ENCODE measurements around the gene CSF1. TPM values are rescaled to one million over a fixed set of nuclear protein-coding genes. Genes with fewer than 3 reads are reported as not detected.

Gene CSF1
- total RNA-seq, 1 experiment from 2014 or later, result 3.0 TPM

DNA sequence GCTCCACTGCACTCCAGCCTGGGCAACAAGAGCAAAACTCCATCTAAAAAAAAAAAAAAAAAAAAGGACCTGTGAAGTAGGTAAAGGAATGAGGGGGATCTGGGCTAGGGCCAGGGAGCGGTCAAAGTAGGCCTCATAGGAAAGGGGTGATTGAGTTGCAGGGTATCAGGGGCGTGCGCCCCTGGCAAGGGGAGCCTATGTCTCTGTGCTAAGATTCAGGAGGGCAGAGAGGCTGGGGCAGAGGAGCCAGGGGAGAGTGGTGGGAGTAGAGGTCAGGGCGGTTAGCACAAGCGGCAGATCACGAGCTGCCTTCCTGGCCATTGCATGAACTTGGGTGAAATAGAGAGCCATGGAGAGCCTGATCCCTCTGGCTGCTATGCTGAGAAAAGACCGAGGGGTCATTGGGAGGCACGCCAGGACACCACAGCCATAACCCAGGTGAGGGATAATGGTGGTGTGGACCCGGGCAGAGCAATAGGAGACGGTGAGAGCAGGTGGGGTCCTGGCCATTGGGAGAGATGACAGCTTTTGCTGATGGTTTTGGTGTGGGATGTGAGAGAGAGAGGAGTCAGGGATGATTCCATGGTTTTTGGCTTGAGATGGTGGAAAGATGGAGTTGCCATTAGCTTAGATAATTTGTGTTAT, 30.6 kb upstream of the CSF1 start:
- Histone ChIP-seq H3K4me2 (ENCODE audit: low read length) (no peak overlapping the region), H3K4me3 (replicated peaks in 1 of 2; ENCODE audit: low read depth in 1 of 2, low read length in 2 of 2) (no peak overlapping the region), H3K27me3 (ENCODE audit: insufficient read depth, low read length) (0 out of 2 replicates have a peak, but pooled peaks cover 5% of the 10 kb centered on the region), H3K9me3 (ENCODE audit: control insufficient read depth in 1 of 2, insufficient read depth in 1 of 2, low read depth in 1 of 2, low read length in 2 of 2) (no peaks in the 10 kb centered on the region), H2AFZ (ENCODE audit: low read depth, low read length, poor library complexity, severe bottlenecking) (no peak overlapping the region), H3K27ac (ENCODE audit: low read depth, low read length) (no peak overlapping the region), H3K36me3 (ENCODE audit: control insufficient read depth in 1 of 2, insufficient read depth in 2 of 2, low read length in 2 of 2) (no peaks in the 10 kb centered on the region), H3K4me1 (ENCODE audit: control insufficient read depth in 1 of 2, insufficient read depth in 2 of 2, low read length in 2 of 2) (no peaks in the 10 kb centered on the region), H3K79me2 (ENCODE audit: insufficient read depth, low read length) (no peaks in the 10 kb centered on the region), H4K20me1 (ENCODE audit: insufficient read depth) (no peaks in the 10 kb centered on the region), H3K9me2 (ENCODE audit: insufficient read depth) (no peaks in the 10 kb centered on the region), H3K9ac (ENCODE audit: low read length) (no peak overlapping the region)
- no peak for TF ChIP-seq YY1 (IDR thresholded peaks at IDR 0.05; ENCODE audit: extremely low read depth, insufficient replicate concordance, low read depth, low read length)
- TF ChIP-seq TCF7L2 (IDR thresholded peaks at IDR 0.05; ENCODE audit: borderline replicate concordance, extremely low read depth, insufficient read depth, insufficient read length), result no peak
- no peak for TF ChIP-seq ELF1 (IDR thresholded peaks at IDR 0.05; ENCODE audit: borderline replicate concordance, low read depth)
- no peak for TF ChIP-seq EGR1 (IDR thresholded peaks at IDR 0.05; ENCODE audit: low read depth)
- TF ChIP-seq, protein P1, sequence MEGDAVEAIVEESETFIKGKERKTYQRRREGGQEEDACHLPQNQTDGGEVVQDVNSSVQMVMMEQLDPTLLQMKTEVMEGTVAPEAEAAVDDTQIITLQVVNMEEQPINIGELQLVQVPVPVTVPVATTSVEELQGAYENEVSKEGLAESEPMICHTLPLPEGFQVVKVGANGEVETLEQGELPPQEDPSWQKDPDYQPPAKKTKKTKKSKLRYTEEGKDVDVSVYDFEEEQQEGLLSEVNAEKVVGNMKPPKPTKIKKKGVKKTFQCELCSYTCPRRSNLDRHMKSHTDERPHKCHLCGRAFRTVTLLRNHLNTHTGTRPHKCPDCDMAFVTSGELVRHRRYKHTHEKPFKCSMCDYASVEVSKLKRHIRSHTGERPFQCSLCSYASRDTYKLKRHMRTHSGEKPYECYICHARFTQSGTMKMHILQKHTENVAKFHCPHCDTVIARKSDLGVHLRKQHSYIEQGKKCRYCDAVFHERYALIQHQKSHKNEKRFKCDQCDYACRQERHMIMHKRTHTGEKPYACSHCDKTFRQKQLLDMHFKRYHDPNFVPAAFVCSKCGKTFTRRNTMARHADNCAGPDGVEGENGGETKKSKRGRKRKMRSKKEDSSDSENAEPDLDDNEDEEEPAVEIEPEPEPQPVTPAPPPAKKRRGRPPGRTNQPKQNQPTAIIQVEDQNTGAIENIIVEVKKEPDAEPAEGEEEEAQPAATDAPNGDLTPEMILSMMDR (IDR thresholded peaks at IDR 0.05 in 2 of 3, conservative IDR thresholded peaks at IDR 0.05 in 1 of 3; ENCODE audit: borderline replicate concordance in 1 of 3, insufficient read depth in 1 of 3, low read depth in 2 of 3, low read length in 2 of 3), result no peak
- TF ChIP-seq, protein P2, sequence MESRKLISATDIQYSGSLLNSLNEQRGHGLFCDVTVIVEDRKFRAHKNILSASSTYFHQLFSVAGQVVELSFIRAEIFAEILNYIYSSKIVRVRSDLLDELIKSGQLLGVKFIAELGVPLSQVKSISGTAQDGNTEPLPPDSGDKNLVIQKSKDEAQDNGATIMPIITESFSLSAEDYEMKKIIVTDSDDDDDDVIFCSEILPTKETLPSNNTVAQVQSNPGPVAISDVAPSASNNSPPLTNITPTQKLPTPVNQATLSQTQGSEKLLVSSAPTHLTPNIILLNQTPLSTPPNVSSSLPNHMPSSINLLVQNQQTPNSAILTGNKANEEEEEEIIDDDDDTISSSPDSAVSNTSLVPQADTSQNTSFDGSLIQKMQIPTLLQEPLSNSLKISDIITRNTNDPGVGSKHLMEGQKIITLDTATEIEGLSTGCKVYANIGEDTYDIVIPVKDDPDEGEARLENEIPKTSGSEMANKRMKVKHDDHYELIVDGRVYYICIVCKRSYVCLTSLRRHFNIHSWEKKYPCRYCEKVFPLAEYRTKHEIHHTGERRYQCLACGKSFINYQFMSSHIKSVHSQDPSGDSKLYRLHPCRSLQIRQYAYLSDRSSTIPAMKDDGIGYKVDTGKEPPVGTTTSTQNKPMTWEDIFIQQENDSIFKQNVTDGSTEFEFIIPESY (IDR thresholded peaks at IDR 0.05; ENCODE audit: extremely low read depth, insufficient replicate concordance, low read length), result no peak
- ChIA-PET RAD21 (ENCODE audit: low non-redundant PET in 1 of 2, low total read pairs in 2 of 2, uncharacterized antibody in 2 of 2, unreplicated experiment in 2 of 2) (no interaction called here), POLR2A (no interaction called here), CTCF (no interaction called here)
- no peak for ATAC-seq
- intact Hi-C loops (cut with micrococcal nuclease), result no loop called here
- DNase-seq (ENCODE audit: low read depth, low spot score), result no peak
- no TSS peak for BruUV-seq (replicated peaks)
